ENCODE measurements around the gene HLA-DQB2.
"Not testable (repeated sequence)": the region's sequence is repeated elsewhere in the genome, so short reads cannot be mapped to it uniquely, and the experiment has no call there.

HLA-DQB2 gene

GRCh38 chr6:32763421-32763820 is at the start of gene HLA-DQB2:
HLA-DQB2 (minus strand) TSS chr6:32763532; CDS start chr6:32763470, 62 bp downstream.
- no peak for DNase-seq

- no peak for DNase-seq
Observed at GRCh38 chr6:32809171-32809570, 45.8 kb upstream of the HLA-DQB2 start.

- DNase-seq: no peak
Observed at GRCh38 chr6:32807020-32807580, 43.8 kb upstream of the HLA-DQB2 start.

- DNase-seq: not testable (repeated sequence)
Observed at GRCh38 chr6:32805404-32805803, 42.1 kb upstream of the HLA-DQB2 start.

GRCh38 chr6:32803416-32803815 is 40.1 kb upstream of the HLA-DQB2 start:
- DNase-seq: no peak

- DNase-seq: no peak
Observed at GRCh38 chr6:32799740-32800139, 36.4 kb upstream of the HLA-DQB2 start.

GRCh38 chr6:32799168-32799567 is 35.8 kb upstream of the HLA-DQB2 start:
- no peak for DNase-seq

- peak; percentile 31 for DNase-seq
Observed at GRCh38 chr6:32796848-32797776, 33.8 kb upstream of the HLA-DQB2 start.

- no peak for DNase-seq
Observed at GRCh38 chr6:32794510-32794909, 31.2 kb upstream of the HLA-DQB2 start.

GRCh38 chr6:32792901-32793435 is 29.6 kb upstream of the HLA-DQB2 start:
- no peak for DNase-seq

- no peak for DNase-seq
Observed at GRCh38 chr6:32790306-32790705, 27.0 kb upstream of the HLA-DQB2 start.

- peak; percentile 7 for DNase-seq
Observed at GRCh38 chr6:32785781-32786533, 22.6 kb upstream of the HLA-DQB2 start.

- DNase-seq: not testable (repeated sequence)
Observed at GRCh38 chr6:32782923-32783322, 19.6 kb upstream of the HLA-DQB2 start.

- DNase-seq: no peak
Observed at GRCh38 chr6:32779036-32779435, 15.7 kb upstream of the HLA-DQB2 start.

- no peak for DNase-seq
Observed at GRCh38 chr6:32775071-32775470, 11.7 kb upstream of the HLA-DQB2 start.

GRCh38 chr6:32774426-32774825 is 11.1 kb upstream of the HLA-DQB2 start:
- DNase-seq: no peak

GRCh38 chr6:32772656-32773055 is 9.3 kb upstream of the HLA-DQB2 start:
- DNase-seq: no peak

- no peak for DNase-seq
Observed at GRCh38 chr6:32764048-32764447, 716 bp upstream of the HLA-DQB2 start.

GRCh38 chr6:32761548-32761947 is 1.8 kb downstream of the HLA-DQB2 start:
- no peak for DNase-seq

GRCh38 chr6:32761072-32761471 is 2.3 kb downstream of the HLA-DQB2 start:
- no peak for DNase-seq

- DNase-seq: no peak
Observed at GRCh38 chr6:32759669-32760068, 3.7 kb downstream of the HLA-DQB2 start.

- no peak for DNase-seq
Observed at GRCh38 chr6:32752580-32752979, 10.8 kb downstream of the HLA-DQB2 start.

- DNase-seq: not testable (repeated sequence)
Observed at GRCh38 chr6:32745649-32746048, 17.7 kb downstream of the HLA-DQB2 start.

Measured in NCI-H1694 (cell line).